HG03565 (cell line): ENCODE measurements around the gene TINAG.
"Not testable (repeated sequence)": the region's sequence is repeated elsewhere in the genome, so short reads cannot be mapped to it uniquely, and the experiment has no call there.

ENCODE experiments used
- ATAC-seq: cut with Tn5 transposase; IDR thresholded peaks from one replicate; pipeline ENCODE4 v1.9.1; 2021; ENCODE audit warnings: mild to moderate bottlenecking, moderate library complexity; ENCODE audit not compliant: unreplicated experiment

Gene TINAG

GRCh38 chr6:54307439-54307910, 766 bp upstream of the TINAG start:
- no peak for ATAC-seq

- no peak for ATAC-seq
These were observed 710 bp downstream of the TINAG start for GRCh38 chr6:54308986-54309315.

- no peak for ATAC-seq
These were observed 2.3 kb downstream of the TINAG start for GRCh38 chr6:54310377-54311152.

- ATAC-seq, result no peak
These were observed 7.4 kb downstream of the TINAG start for GRCh38 chr6:54315656-54316055.

DNA sequence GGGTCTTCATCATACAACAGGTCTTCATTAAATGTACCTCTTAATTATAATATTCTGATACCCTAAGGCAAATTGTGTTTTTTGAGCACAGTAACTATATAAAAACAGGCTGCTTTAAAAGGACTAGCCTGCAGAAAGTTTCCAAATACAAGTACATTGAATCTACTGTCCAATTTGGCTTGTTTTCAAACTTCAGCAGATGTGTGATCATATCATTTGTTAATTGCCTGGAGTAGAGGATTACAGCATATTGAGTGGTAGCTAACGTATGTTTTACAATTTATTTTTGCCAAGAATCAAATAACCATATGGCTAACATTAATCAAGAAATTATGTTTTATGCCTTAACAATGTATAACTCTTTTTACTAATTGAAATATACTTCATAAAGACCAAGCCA, 12.6 kb downstream of the TINAG start:
- ATAC-seq, result no peak

GRCh38 chr6:54327631-54328030, 19.4 kb downstream of the TINAG start:
- no peak for ATAC-seq

DNA sequence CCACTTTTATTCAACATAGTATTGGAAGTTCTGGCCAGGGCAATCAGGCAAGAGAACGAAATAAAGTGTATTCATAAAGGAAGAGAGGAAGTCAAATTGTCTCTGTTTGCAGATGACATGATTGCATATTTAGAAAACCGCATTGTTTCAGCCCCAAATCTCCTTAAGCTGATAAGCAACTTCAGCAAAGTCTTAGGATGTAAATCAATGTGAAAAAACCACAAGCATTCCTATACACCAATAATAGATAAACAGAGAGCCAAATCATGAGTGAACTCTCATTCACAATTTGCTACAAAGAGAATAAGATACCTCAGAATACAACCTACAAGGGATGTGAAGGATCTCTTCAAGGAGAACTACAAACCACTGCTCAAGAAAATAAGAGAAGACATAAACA, 23.3 kb downstream of the TINAG start:
- not testable (repeated sequence) for ATAC-seq

GRCh38 chr6:54335871-54336270, 27.6 kb downstream of the TINAG start:
- no peak for ATAC-seq

DNA sequence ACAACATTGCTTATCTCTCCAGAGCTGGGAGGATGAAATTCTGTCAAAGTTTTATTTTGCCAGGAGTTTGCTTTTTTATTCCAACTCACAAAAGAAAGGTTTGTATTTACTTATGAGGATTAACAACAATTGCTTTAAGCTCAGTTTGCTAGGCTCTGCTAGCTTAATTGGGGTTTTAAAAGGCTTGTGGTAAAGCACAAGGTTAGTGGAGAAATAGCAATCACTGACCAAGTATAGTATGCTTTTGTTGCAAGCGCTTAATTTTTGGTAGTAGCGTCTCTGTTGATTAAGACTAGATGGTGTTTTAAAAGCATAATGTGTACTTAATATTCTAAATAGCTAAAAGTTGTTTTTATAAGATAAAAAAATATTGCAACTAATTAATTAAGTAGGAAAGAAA, 45.7 kb downstream of the TINAG start:
- no peak for ATAC-seq

GRCh38 chr6:54354608-54355007, 46.4 kb downstream of the TINAG start:
- no peak for ATAC-seq

DNA sequence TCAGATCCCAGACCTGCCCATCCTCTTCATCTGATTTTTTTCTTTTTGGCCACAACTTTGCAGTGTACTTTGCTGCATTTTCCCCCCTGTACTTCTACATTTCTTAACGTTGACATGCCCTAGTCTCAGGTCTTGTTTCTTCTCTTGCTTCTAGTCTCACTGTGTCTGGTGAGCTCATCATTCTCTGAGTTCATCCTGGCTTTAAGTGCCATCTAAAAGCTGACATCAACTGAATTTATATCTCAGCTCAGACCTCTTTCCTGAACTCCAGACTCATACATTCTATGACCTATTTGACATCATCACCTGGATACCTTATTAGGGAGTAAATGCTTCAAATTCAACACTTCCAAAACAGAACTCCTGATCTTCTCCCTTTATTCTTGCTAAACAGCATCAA, 48.9 kb downstream of the TINAG start:
- no peak for ATAC-seq

DNA sequence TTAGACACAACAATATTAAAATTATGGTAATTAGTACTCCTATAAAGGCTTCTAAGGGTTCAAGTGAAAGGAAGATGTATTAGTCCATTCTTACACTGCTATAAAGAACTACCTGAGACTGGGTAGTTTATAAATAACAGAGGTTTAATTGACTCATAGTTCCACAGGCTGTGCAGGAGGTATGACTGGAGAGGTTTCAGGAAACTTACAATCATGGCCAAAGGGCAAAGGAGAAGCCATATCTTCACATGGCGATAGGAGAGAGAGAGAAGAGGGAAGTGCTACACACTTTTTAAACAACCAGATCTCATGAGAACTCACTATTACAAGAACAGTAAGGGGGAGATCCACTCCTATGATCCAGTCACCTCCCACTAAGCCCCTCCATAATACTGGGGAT, 52.9 kb downstream of the TINAG start:
- no peak for ATAC-seq

DNA sequence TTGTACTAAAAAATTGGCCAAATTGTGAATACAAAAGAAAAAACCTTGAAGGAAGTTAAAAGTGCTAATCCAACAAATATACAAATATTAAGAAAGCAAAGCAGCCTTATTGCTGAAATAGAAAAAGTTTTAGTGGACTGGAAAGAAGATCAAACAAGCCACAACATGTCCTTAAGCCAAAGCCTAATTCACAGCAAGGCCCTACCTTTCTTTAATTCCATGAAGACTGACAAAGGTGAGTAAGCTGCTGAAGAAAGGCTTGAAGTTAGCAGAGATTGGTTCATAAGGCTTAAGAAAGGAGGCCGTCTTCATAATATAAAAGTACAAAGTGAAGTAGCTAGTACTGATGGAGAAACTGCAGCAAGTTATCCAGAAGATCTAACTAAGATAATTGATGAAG, 53.5 kb downstream of the TINAG start:
- ATAC-seq, result no peak

GRCh38 chr6:54366667-54367327, 58.6 kb downstream of the TINAG start:
- ATAC-seq, result no peak

- no peak for ATAC-seq
These were observed 69.5 kb downstream of the TINAG start for GRCh38 chr6:54377776-54378175.

DNA sequence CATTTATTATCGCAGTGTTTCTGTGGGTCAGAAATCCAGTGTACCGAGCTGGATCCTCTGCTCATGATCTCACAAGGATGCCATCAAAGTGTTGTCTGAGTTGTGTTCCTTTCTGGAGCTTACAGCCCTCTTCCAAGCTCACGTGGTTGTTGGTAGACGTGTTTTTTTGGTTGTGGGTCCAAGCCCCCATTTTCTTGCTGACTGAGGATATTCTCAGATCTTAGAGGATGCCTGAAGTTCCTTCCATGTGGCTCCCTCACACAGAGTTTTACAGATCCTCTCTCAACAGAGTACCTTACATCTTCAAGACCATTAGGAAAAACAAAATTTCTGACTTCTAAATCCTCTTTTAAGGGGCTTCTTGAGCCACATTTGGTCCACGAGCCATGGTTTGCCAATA, 78.1 kb downstream of the TINAG start:
- ATAC-seq, result no peak

GRCh38 chr6:54390362-54390761, 82.1 kb downstream of the TINAG start:
- no peak for ATAC-seq

- ATAC-seq, result no peak
These were observed 83.3 kb downstream of the TINAG start for GRCh38 chr6:54391577-54391976.

GRCh38 chr6:54403096-54403495, 94.9 kb downstream of the TINAG start:
- no peak for ATAC-seq

DNA sequence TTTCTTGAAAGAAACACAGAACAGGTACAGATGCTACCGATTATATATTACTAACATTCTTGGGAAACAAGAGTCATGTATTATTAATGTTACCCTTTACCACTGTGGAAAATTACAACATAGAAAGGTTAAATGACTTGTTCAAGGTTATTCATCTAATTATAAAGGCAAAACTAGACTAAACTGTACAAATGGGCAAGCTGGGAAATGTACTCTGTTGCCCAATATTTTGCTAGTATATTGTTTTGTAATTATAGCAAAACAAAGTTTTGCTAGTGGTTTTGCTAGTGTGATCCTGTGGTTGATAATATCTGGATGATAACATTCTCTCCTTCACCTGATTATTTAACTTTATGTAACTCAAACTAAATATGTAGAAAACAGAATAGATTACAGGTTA, 96.5 kb downstream of the TINAG start:
- ATAC-seq, result no peak

- ATAC-seq, result no peak
These were observed 103.5 kb downstream of the TINAG start for GRCh38 chr6:54411767-54412166.

- ATAC-seq, result no peak
These were observed 107.3 kb downstream of the TINAG start for GRCh38 chr6:54415517-54415916.

DNA sequence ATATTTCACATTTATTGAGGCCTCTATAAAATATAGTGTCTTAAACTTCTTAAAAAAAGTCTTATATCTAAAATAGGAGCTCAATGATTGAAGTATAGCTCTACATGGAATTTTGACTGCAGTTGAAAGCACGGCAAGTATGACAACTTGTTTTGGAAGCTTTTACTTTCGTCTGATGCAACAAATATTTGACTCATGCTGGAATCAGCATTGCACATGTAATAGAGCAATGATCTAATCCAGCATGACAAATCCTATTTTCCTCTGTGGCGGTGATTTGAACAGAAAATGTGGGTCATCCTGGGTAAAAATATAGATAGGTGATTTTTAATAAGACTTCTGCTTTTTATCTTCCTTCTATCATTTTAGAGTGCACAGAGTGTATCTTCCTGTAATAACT, 111.6 kb downstream of the TINAG start:
- no peak for ATAC-seq
